Endodermal cell (in vitro differentiated cells): ENCODE results near the gene POFUT1. TPM values are rescaled to one million over a fixed set of nuclear protein-coding genes. Genes with fewer than 3 reads are reported as not detected.

Source experiments
- DNase-seq: peaks from one replicate; pipeline ENCODE4 v3.0.0-alpha.2; 2017
- H3K27ac ChIP-seq: 2 replicates; pipeline ENCODE4 v1.5.1; 2013; ENCODE audit warnings: mild to moderate bottlenecking, low read depth, low read length, moderate library complexity
- H3K27me3 ChIP-seq: 2 replicates; pipeline ENCODE4 v1.6.1; 2013; ENCODE audit warnings: mild to moderate bottlenecking, low read length, moderate library complexity; ENCODE audit not compliant: insufficient read depth, control insufficient read depth, poor library complexity, severe bottlenecking
- H3K36me3 ChIP-seq: 2 replicates; pipeline ENCODE4 v1.7.0; 2013; ENCODE audit warnings: mild to moderate bottlenecking, low read length, moderate library complexity; ENCODE audit not compliant: control insufficient read depth, insufficient read depth
- H3K4me1 ChIP-seq: one replicate; pipeline ENCODE4 v1.7.0; 2013; ENCODE audit warnings: low read length; ENCODE audit not compliant: control insufficient read depth, insufficient read depth
- H3K4me3 ChIP-seq: 2 replicates; pipeline ENCODE4 v1.5.1; 2013; ENCODE audit warnings: mild to moderate bottlenecking, low read length, moderate library complexity
- H3K9ac ChIP-seq: 2 replicates; pipeline ENCODE4 v1.6.1; 2013; ENCODE audit warnings: mild to moderate bottlenecking, low read length, moderate library complexity; ENCODE audit not compliant: poor library complexity, severe bottlenecking; ENCODE audit errors: extremely low read depth
- H3K9me3 ChIP-seq: 2 replicates; pipeline ENCODE4 v1.6.1; 2013; ENCODE audit warnings: mild to moderate bottlenecking, low read length, moderate library complexity; ENCODE audit not compliant: control insufficient read depth
- H3K27ac Mint-ChIP-seq: 2 replicates; pipeline ENCODE4 v1.8.0; 2020; ENCODE audit warnings: mixed read lengths
- H3K27me3 Mint-ChIP-seq: 2 replicates; pipeline ENCODE4 v1.8.0; 2021; ENCODE audit warnings: mild to moderate bottlenecking, mixed read lengths; ENCODE audit not compliant: insufficient read depth
- H3K36me3 Mint-ChIP-seq: 2 replicates; pipeline ENCODE4 v1.8.0; 2020; ENCODE audit warnings: low read depth, mixed read lengths
- H3K4me1 Mint-ChIP-seq: 2 replicates; pipeline ENCODE4 v1.8.0; 2020; ENCODE audit warnings: mixed read lengths
- H3K4me3 Mint-ChIP-seq: 2 replicates; pipeline ENCODE4 v1.8.0; 2020; ENCODE audit warnings: mild to moderate bottlenecking, moderate library complexity, mixed read lengths
- H3K9me3 Mint-ChIP-seq: 2 replicates; pipeline ENCODE4 v1.8.0; 2020; ENCODE audit warnings: mild to moderate bottlenecking, mixed read lengths
- WGBS, 2 experiments: methylation state at CpG; one replicate each; pipeline versions ENCODE4 v1.1.5 to v1.1.7; 2013; ENCODE audit warnings: missing lambda C conversion rate in 2 of 2, mixed read lengths in 1 of 2; ENCODE audit not compliant: insufficient coverage in 1 of 2, insufficient read length in 1 of 2; 5-methylcytosine and 5-hydroxymethylcytosine counted together
- total RNA-seq, 2 donors: library from RNA; stranded (reverse); fragmentation: NEBNext Ultra II Directional in 1 of 2; extraction: Animal tissue kit (Norgen Biotek cat#: 25700) in 1 of 2; gene quantifications; 2 replicates in 1 of 2; 3 replicates in 1 of 2; pipeline ENCODE4 v1.2.1, GENCODE V29; 2021
- TF ChIP-seq, protein P1 (sequence below): fragments of 200-600 bp; sonication (generic); conservative IDR thresholded peaks from 2 replicates; pipeline ENCODE4 v1.5.0; 2021; ENCODE audit warnings: antibody characterized with exemption, mild to moderate bottlenecking

Gene POFUT1
- total RNA-seq, 2 donors from 2014 or later, result 43.9 to 44.8 TPM

DNA sequence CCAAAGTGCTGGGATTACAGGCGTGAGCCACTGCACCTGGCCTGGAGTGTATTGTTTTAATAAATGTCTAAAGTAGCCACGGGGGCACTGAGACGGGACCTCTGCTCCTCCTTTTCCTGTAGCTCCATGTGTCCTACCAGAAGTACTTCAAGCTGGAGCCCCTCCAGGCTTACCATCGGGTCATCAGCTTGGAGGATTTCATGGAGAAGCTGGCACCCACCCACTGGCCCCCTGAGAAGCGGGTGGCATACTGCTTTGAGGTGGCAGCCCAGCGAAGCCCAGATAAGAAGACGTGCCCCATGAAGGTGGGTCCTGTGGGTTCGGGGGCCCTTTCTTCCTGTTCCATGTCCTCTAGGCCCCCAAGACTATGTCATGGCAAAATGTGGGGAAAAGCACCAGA is 7.5 kb downstream of the POFUT1 start:
- Histone ChIP-seq H3K9me3 (no peaks in the 10 kb centered on the region), H3K27me3 (no peaks in the 10 kb centered on the region), H3K4me3 (no peak overlapping the region), H3K27ac (no peak overlapping the region), H3K36me3 (peaks cover 63% of the 10 kb centered on the region), H3K9ac (no peak overlapping the region), H3K4me1 (no peaks in the 10 kb centered on the region)
- Mint-ChIP-seq H3K36me3 (peaks cover 67% of the 10 kb centered on the region), H3K4me1 (peaks cover 8% of the 10 kb centered on the region), H3K9me3 (no peaks in the 10 kb centered on the region), H3K4me3 (no peak overlapping the region), H3K27ac (no peak overlapping the region), H3K27me3 (no peaks in the 10 kb centered on the region)
- 88 to 95% methylated on average over 4 to 8 of the region's 8 CpGs for WGBS, 2 experiments
- TF ChIP-seq, protein P1, sequence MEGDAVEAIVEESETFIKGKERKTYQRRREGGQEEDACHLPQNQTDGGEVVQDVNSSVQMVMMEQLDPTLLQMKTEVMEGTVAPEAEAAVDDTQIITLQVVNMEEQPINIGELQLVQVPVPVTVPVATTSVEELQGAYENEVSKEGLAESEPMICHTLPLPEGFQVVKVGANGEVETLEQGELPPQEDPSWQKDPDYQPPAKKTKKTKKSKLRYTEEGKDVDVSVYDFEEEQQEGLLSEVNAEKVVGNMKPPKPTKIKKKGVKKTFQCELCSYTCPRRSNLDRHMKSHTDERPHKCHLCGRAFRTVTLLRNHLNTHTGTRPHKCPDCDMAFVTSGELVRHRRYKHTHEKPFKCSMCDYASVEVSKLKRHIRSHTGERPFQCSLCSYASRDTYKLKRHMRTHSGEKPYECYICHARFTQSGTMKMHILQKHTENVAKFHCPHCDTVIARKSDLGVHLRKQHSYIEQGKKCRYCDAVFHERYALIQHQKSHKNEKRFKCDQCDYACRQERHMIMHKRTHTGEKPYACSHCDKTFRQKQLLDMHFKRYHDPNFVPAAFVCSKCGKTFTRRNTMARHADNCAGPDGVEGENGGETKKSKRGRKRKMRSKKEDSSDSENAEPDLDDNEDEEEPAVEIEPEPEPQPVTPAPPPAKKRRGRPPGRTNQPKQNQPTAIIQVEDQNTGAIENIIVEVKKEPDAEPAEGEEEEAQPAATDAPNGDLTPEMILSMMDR, result no peak
- no peak for DNase-seq

DNA sequence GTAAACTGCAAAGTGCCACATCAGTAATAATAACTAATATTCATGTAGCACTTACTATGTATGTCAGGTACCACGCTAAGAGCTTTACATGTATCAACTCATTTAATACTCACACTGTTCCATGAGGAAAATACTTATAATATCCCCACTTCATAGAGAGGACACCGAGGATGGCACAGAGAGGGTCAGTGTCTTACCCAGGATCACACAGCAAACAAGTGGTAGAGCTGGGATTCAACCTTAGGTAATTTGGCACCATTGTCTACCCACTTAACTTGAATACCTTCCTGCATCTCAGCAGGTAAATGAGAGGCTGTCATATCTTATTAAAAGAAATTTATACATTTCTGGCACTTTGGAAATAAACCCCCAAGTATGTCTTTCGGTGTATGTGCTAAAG is 8.0 kb downstream of the POFUT1 start:
- Mint-ChIP-seq H3K9me3 (no peaks in the 10 kb centered on the region), H3K4me1 (peaks cover 8% of the 10 kb centered on the region), H3K4me3 (no peak overlapping the region), H3K27ac (no peak overlapping the region), H3K27me3 (no peaks in the 10 kb centered on the region), H3K36me3 (peaks cover 66% of the 10 kb centered on the region)
- TF ChIP-seq, protein P1, result no peak
- H3K27me3 ChIP-seq, result no peaks in the 10 kb centered on the region
- no peak overlapping the region for H3K27ac ChIP-seq
- 92 to 96% methylated on average over 3 of the region's 3 CpGs for WGBS, 2 experiments
- H3K36me3 ChIP-seq, result peaks cover 61% of the 10 kb centered on the region
- no peaks in the 10 kb centered on the region for H3K9me3 ChIP-seq
- H3K9ac ChIP-seq, result no peak overlapping the region
- H3K4me3 ChIP-seq, result no peak overlapping the region
- H3K4me1 ChIP-seq, result no peaks in the 10 kb centered on the region
- no peak for DNase-seq

DNA sequence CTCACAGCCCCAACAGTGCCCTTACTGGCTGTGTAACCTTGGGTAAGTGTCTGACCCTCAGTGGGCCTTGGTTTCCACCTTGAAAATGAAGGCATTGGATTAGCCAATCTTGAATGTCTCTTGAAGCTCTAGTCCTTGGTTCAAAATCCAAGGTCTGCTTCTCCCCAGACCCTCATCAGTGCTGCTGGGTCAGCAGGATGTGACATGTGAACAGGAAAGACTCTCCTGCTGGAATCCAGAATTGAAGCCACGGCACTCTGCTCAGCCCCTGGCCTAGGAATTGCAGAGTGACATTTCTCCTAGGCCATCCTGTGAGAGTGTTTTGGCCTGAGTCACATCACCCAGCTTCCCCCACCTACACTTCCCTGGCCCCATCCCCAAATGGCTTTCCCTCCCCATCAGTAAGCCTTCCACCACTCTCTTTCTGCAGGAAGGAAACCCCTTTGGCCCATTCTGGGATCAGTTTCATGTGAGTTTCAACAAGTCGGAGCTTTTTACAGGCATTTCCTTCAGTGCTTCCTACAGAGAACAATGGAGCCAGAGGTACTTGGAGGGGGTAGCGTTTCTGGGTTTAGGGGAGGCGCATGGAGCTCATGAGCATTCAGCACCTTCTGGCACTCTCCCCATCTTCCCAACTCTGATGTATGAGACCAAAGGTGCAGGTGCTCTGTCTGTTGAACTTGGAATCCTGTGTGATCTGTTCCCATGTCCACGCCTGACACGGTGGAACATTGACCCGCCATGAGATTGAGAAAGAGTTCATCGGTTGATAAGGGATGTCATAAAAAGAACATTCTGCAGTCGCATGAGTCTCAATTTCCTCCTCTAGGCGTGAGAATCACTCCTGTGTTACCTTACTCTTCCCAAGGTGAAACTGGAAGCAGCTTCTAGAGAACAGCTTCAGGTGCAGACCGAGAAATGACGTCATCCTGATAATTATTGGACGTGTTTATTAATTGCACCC is 8.8 kb downstream of the POFUT1 start:
- H3K36me3 ChIP-seq, result peaks cover 66% of the 10 kb centered on the region
- no peak for DNase-seq
- no peak overlapping the region for H3K27ac Mint-ChIP-seq
- no peak overlapping the region for H3K9ac ChIP-seq
- peaks cover 69% of the 10 kb centered on the region for H3K36me3 Mint-ChIP-seq
- 92 to 97% methylated on average over 9 to 13 of the region's 13 CpGs for WGBS, 2 experiments
- no peak overlapping the region for H3K4me3 ChIP-seq
- no peaks in the 10 kb centered on the region for H3K9me3 Mint-ChIP-seq
- no peaks in the 10 kb centered on the region for H3K4me1 ChIP-seq
- no peaks in the 10 kb centered on the region for H3K9me3 ChIP-seq
- H3K27me3 Mint-ChIP-seq, result no peaks in the 10 kb centered on the region
- TF ChIP-seq, protein P1, result no peak
- no peak overlapping the region for H3K27ac ChIP-seq
- no peaks in the 10 kb centered on the region for H3K27me3 ChIP-seq
- no peak overlapping the region for H3K4me3 Mint-ChIP-seq
- H3K4me1 Mint-ChIP-seq, result peaks cover 8% of the 10 kb centered on the region
